ENCODE data around the gene SNX9. TPM values are rescaled to one million over a fixed set of nuclear protein-coding genes. Genes with fewer than 3 reads are reported as not detected.
A peak's percentile ranks its signal among the peaks of the same experiment; 100 is the strongest.
"Not testable (repeated sequence)": the region's sequence is repeated elsewhere in the genome, so short reads cannot be mapped to it uniquely, and the experiment has no call there.

Gene SNX9
- total RNA-seq, 1 donor from 2014 or later, result 36.0 TPM

GRCh38 chr6:157946865-157947532, 124.0 kb downstream of the SNX9 start:
- no peak overlapping the region for H3K4me3 ChIP-seq (ENCODE audit: insufficient read depth, low read depth, low read length)
- H3K27ac ChIP-seq (ENCODE audit: low read depth, low read length), result no peak overlapping the region
- DNase-seq (ENCODE audit: low read depth) (no peak), FAIRE-seq (no peak)
- no peak overlapping the region for H3K4me3 Mint-ChIP-seq (ENCODE audit: unreplicated experiment)
- no peaks in the 10 kb centered on the region for H3K27me3 Mint-ChIP-seq (ENCODE audit: low read depth, unreplicated experiment)
- peaks cover 14% of the 10 kb centered on the region for H3K9me3 Mint-ChIP-seq (ENCODE audit: unreplicated experiment)
- H3K4me1 Mint-ChIP-seq (ENCODE audit: low read depth, unreplicated experiment), result no peaks in the 10 kb centered on the region
- peaks cover 27% of the 10 kb centered on the region for H3K36me3 Mint-ChIP-seq (ENCODE audit: low read depth, unreplicated experiment)
- H3K36me3 ChIP-seq (ENCODE audit: insufficient read depth, low read length), result peaks cover 5% of the 10 kb centered on the region
- no peaks in the 10 kb centered on the region for H3K9me3 ChIP-seq (ENCODE audit: insufficient read depth, low read depth, low read length)
- H3K4me2 ChIP-seq (ENCODE audit: low read length), result no peak overlapping the region
- TF ChIP-seq EZH2 (IDR thresholded peaks at IDR 0.05; ENCODE audit: insufficient read depth, low read length), result no peak
- TF ChIP-seq CTCF (IDR thresholded peaks at IDR 0.05; ENCODE audit: insufficient read depth, low read depth, low read length), result peak; percentile 32
- no peak overlapping the region for H3K9ac ChIP-seq (ENCODE audit: low read length)
- peaks cover 12% of the 10 kb centered on the region for H3K4me1 ChIP-seq (ENCODE audit: insufficient read depth, low read length)
- H3K27me3 ChIP-seq (ENCODE audit: insufficient read depth, low read length), result no peaks in the 10 kb centered on the region
- H2AFZ ChIP-seq (ENCODE audit: low read depth, low read length), result no peak overlapping the region
- H3K79me2 ChIP-seq (ENCODE audit: insufficient read depth, low read length), result no peaks in the 10 kb centered on the region
- no peaks in the 10 kb centered on the region for H4K20me1 ChIP-seq (ENCODE audit: insufficient read depth, low read length)
- H3K27ac Mint-ChIP-seq (ENCODE audit: unreplicated experiment), result no peak overlapping the region

- not testable (repeated sequence) for H3K27me3 Mint-ChIP-seq (ENCODE audit: low read depth, unreplicated experiment); H3K4me3 Mint-ChIP-seq (ENCODE audit: unreplicated experiment)
- peaks cover 15% of the 10 kb centered on the region for H3K36me3 Mint-ChIP-seq (ENCODE audit: low read depth, unreplicated experiment)
Measured at GRCh38 chr6:157950899-157951298, 127.9 kb downstream of the SNX9 start.

GRCh38 chr6:157951828-157952227, 128.8 kb downstream of the SNX9 start:
- no peaks in the 10 kb centered on the region for H3K79me2 ChIP-seq (ENCODE audit: insufficient read depth, low read length)
- H3K27me3 ChIP-seq (ENCODE audit: insufficient read depth, low read length), result no peaks in the 10 kb centered on the region
- H3K4me1 ChIP-seq (ENCODE audit: insufficient read depth, low read length), result no peaks in the 10 kb centered on the region
- DNase-seq (ENCODE audit: low read depth), result no peak
- no peak overlapping the region for H3K4me3 ChIP-seq (ENCODE audit: insufficient read depth, low read depth, low read length)
- no peak overlapping the region for H3K27ac ChIP-seq (ENCODE audit: low read depth, low read length)
- no peaks in the 10 kb centered on the region for H3K36me3 ChIP-seq (ENCODE audit: insufficient read depth, low read length)
- Mint-ChIP-seq H3K36me3 (ENCODE audit: low read depth, unreplicated experiment) (peaks cover 8% of the 10 kb centered on the region), H3K4me3 (ENCODE audit: unreplicated experiment) (no peak overlapping the region), H3K27me3 (ENCODE audit: low read depth, unreplicated experiment) (peaks cover 5% of the 10 kb centered on the region), H3K9me3 (ENCODE audit: unreplicated experiment) (peaks cover 14% of the 10 kb centered on the region), H3K4me1 (ENCODE audit: low read depth, unreplicated experiment) (peaks cover 2% of the 10 kb centered on the region), H3K27ac (ENCODE audit: unreplicated experiment) (no peak overlapping the region)
- no peak overlapping the region for H3K9ac ChIP-seq (ENCODE audit: low read length)
- no peaks in the 10 kb centered on the region for H4K20me1 ChIP-seq (ENCODE audit: insufficient read depth, low read length)
- TF ChIP-seq CTCF (IDR thresholded peaks at IDR 0.05; ENCODE audit: insufficient read depth, low read depth, low read length) (no peak), EZH2 (IDR thresholded peaks at IDR 0.05; ENCODE audit: insufficient read depth, low read length) (no peak)
- no peak for FAIRE-seq
- no peaks in the 10 kb centered on the region for H3K9me3 ChIP-seq (ENCODE audit: insufficient read depth, low read depth, low read length)
- H3K4me2 ChIP-seq (ENCODE audit: low read length), result no peak overlapping the region
- no peak overlapping the region for H2AFZ ChIP-seq (ENCODE audit: low read depth, low read length)

More at GRCh38 chr6:157950899-157951298, 127.9 kb downstream of the SNX9 start:
- not testable (repeated sequence) for H3K9ac ChIP-seq (ENCODE audit: low read length); H2AFZ ChIP-seq (ENCODE audit: low read depth, low read length); H3K4me1 Mint-ChIP-seq (ENCODE audit: low read depth, unreplicated experiment); H4K20me1 ChIP-seq (ENCODE audit: insufficient read depth, low read length); H3K27ac Mint-ChIP-seq (ENCODE audit: unreplicated experiment); H3K27ac ChIP-seq (ENCODE audit: low read depth, low read length); DNase-seq (ENCODE audit: low read depth); H3K36me3 ChIP-seq (ENCODE audit: insufficient read depth, low read length); H3K4me3 ChIP-seq (ENCODE audit: insufficient read depth, low read depth, low read length); H3K4me2 ChIP-seq (ENCODE audit: low read length); H3K27me3 ChIP-seq (ENCODE audit: insufficient read depth, low read length); H3K79me2 ChIP-seq (ENCODE audit: insufficient read depth, low read length); FAIRE-seq; H3K4me1 ChIP-seq (ENCODE audit: insufficient read depth, low read length); H3K9me3 ChIP-seq (ENCODE audit: insufficient read depth, low read depth, low read length)
- peaks cover 14% of the 10 kb centered on the region for H3K9me3 Mint-ChIP-seq (ENCODE audit: unreplicated experiment)
